NCI-H1930 (cell line): ENCODE measurements around the gene ADM.

ENCODE experiments used
- DNase-seq, 2 experiments: peaks; one replicate each; lab custom pipeline; 2025; lab: John Stamatoyannopoulos, UW

ADM gene

DNA sequence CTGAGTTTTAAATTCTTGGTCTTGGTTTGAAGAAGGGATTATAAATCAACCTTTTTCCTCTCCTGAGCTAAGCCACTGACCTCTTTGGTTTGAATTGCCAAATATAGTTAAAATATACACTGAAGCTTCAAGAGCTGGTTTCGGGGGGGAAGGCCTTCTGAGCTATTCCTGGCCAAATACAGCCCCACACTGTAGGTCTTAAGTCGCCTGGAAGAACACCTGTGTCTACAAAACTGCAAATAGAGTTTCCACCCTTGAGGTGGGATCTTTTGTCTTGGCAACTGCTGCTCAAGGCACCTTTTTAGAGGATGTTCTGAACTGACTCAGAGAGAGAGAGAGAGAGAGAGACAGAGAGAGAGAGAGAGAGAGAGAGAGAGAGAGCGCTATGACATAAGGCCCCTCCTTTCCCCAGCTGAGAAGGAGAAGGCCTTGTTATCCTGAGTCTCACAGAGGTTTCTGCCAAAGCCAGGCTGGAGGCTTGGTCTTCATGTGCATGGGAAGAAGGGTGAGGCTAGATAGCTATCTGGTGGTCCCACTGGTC, 5.5 kb downstream of the ADM start:
- DNase-seq = no peak

DNA sequence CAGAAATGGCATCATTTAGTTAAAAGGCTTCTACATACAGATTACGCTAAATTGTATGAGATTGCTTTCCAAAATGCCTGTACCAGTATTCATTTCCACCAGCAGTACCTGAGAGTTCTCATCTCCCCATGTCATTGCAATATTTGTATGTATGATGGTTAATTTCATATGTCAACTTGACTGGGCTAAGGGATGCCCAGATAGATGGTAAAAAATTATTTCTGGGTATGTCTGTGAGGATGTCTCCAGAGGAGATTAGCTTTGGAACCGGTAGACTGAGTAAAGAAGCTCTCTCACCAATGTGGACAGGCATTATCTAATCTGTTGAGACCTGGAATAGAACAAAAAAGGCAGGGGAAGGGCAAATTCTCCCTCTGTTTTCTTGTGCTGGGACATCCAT, 6.9 kb downstream of the ADM start:
- DNase-seq = no peak

DNA sequence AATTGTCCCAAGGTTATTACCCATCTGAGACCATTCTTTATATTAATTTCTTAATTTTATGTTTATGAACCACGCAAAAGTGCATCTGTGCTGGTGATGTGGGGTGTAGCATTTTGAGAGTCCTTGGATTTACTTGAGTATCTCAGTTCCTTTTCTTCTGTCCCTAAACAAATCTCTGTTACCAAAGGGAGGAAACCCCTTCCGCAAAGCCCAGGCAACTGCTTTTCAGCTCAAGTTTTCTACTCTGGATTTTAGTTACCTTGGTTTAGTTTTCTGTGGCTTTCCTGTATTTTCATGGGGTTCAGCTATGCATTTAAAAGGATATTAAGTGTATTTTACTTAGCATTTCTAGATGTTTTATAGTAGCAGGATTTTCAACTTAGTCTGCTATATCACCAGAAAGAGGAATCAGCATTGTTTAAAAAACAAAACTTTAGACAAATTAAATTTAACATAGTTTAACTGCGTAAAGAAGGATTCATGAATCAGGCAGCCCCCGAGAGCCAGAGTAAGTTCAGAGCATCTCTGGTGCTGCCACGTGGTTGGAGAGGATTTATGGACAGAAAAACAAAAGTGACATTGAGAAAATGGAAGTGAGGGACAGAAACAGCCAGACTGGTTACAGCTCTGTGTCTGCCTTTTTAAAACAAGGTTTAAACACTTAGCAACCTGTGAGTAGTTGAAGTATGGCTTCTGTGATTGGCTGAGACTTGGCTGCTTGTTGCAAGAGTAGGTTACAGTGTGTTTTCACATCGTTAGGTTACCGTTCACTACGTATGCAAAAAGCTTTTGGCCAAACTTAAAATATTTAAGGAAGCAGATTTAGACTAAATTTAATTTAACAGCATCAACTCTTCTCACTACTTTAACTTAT, 9.6 kb downstream of the ADM start:
- DNase-seq = no peak

DNA sequence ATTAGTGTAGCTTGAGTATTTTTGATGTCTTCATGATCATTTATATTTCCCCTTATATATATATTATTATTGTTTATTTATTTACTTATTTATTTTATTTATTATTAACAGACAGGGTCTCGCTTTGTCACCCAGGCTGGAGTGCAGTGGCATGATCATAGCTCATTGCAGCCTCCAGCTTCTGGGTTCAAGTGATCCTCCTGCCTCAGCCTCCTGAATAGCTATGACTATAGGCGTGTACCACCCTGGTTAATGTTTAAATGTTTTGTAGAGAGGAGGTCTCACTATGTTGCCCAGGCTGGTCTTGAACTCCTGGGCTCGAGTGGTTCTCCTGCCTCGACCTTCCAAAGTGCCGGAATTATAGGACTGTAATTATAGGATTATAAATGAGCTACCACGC, 10.2 kb downstream of the ADM start:
- DNase-seq = no peak

DNA sequence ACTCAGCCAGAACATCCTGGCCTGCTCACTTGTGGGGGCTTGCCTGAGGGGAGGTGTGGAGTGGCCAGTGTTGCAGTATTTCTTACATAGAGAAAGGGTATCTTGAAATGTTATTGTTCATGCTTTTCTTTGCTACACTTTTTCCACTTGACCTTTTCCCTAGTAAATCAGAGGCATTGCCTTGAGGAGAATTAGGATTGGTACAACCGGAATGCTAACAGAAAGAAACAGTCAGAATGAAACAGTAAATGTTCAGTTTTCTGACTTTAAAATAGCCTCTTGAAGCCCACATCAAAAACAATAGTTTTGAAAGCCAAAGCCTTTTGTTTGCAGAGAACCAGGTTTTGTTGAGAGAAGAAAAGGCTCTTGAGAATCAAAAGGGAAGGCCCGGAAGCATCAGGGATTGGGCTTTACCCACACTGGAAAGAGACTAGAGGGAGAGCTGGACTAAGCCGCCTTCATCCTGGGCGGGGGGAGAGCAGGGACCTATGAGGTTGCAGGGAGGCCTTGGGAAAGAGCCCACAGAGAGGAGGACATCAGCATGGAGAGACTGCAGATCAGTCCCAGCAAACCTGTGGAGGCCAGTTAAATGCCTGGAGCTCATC, 12.4 kb downstream of the ADM start:
- DNase-seq = no peak

DNA sequence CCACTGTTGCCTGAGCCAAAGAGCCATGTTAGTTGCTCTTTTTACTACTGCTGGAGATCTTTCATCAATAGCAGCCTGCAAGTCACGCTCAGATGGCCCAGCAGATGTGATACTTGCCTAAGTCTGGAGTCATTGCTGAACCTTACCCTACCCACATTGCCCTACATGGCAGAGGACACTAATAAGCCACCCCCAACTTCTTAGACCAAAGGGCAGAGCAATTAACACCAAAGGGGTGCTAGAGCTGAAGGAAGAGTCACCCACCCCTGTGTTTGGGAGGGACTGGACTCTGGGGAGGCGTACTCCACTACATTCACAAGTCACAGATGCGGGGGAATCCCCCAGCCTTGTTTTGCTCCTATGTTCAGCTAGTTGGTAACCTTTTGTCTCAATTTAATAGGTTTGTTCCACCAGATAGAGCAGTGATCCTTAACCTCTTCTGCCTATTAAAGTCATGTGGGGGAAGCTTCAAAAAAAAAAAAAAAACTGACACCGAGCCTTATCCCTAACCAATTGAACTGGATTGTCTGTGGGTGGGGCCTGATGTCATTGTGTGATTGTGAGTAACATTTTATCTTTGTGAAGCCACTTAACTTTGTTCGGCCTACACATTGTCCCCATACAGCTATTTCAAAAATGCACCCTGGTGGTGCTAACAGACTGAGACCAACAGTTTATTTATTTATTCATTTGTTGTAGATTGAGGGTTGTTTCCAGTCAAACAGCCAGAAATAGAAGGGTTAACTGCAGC, 13.1 kb downstream of the ADM start:
- DNase-seq = no peak

DNA sequence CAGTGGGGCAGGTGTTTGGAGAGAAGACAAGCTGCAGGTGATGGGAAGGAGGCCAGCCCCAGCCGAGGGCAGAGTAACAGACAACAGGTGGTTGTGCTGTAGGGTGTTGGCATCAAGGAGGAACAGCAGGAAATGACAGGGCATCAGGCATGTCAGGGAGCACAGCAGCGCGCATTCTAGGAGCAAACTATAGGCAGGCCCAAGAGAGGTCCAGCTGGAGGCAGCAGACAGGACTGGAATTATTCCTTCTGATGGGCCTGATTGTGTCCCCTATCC, 13.6 kb downstream of the ADM start:
- DNase-seq = no peak

DNA sequence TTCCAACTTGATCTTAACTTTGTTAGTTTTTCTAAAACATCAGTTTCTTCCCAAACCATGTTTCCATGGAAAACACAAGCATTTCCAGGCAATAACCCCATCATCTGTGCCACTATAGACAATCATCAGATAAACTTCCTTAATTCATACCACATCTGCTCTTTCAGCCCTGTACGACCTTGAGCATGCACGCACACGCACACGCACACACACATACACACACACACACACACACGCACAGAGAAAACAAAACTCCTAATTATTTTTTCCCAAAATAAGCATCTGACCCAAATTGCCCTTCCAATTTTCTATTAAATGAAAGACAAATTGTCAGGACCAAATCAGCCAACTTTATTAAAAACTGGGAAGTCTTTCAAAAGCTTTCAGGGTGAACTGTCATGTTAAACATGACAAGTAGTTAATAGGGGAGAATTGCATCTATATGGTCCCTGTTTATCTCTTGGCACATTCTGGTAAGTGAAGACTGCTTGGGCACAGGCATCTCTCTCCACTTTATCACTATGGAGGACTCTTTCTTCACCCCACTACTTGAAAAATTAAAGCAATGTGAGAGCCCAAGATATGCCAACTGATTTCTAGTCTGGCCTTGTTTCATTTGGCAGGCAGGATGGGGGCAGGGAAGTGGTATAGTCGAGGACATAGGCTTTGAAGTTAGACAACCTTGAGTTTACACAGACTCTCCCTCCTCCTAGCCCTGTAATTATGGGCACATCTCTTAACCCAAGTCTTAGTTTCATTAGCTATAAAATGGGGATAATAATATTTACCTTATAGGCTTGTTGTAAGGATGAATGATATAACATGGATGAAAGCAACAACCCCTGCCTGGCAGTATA, 15.1 kb downstream of the ADM start:
- DNase-seq = no peak

DNA sequence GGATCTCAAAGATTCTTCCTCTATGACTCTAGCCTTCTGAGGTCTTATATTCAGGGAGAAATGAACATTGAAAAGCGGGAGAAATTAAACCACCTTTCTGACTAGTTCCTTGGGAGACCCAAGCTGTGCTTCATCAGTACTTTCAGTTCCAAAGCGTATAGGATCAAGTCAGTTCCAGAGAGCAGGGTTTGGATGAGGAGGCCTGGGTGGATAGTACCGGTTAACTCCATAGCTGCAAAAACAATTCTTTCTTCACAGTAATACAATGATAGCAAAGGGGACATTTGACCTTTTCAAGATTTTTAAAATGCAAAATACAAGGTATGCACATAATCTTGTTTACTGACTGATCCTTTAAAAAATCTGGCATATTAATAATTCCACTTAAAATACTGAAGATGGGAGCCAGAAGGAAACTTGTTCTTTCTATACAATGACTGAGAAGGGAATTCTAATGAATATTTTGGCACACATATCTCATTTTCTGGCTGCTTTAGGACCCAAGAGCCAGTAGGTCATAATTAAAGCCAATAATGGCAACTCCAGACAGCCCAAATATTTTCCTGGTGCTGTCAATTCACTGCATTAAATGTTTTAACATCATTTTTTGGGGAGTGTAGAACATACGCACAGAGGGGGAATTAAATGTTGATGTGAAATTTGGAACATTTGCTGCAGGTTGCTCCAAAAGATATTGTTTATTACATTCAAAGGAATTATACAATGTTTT, 16.0 kb downstream of the ADM start:
- DNase-seq = no peak

DNA sequence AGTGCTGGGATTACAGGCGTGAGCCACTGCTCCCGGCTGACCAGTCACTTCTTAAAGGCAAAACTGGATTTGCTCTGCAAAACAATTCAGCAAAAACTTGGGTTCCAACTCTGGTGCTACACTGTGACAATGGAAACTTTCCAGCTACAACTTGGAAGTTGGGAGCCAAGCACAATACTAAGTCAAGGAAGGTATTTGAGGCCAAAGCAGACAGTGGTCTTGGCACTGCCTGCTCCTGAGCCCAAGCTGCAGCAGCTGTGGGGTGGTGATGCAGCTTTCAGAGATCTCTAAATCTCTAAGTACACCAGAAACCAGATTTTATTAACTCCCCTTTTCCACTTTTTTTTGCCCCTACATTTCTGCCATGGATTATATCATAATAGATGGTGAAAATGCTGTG, 17.5 kb downstream of the ADM start:
- no peak for DNase-seq

DNA sequence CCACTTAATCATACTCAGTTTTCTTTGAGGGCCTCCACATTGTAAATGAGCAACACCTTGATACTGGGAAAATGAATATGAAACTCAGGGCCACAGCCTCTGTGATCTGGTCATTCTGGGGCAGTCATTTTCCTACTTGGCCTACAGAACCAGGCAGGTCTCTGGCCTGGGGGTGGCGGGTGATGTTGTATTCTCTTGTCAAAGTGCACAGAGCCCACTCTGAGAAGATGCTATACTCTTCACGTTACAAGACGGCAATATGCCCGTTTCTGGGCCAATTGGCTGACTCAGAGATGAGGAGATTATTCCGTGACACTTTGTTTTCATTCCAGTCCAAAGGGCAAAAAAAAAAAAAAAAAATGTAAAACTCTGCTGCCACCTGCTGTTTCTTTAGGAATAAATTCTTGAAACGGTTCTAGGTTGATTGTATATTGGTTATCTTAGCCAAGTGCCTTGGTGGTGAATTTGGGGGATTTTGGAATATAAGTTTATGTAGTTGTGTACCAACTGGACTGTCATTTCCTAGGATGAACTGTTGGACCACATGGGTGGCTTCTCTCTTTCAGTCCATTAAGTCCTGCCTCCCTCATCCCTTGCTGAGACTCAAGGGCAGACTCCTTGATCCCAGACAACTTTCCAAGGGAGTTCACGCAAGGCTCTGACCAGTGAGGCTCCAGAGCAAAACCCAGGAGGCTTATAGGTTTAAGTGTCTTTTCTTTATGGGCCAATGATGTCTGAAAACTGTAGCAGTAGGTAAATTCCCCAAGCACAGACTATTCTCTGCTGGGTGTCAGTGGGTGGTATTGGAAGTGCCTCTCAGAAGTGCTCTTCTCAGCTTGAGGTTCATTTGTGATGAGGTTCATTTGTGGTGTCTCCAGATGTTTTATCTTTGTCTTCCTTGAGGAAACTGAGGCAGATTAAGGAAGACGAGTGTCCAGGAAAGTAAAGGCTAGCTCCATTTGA, 18.2 kb downstream of the ADM start:
- DNase-seq = peak; percentile 17 to 18

DNA sequence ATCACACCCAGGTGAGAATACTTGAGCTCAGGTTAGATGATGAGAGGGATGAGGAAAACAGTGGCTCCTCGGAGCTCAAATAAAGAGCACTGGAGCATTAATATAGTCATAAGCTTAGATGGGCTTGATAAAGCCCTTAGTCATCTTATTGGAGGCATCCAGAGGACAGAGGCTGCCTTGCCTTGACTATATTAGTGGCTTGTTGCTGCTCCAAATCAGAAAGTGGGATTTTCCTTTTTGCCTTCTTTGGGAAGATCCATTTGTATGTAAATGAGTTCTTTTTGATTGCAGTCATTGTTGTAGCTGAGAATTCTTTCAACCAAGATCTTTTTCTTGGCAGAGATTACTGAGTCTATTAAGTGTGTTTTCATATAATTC, 18.9 kb downstream of the ADM start:
- DNase-seq = no peak

DNA sequence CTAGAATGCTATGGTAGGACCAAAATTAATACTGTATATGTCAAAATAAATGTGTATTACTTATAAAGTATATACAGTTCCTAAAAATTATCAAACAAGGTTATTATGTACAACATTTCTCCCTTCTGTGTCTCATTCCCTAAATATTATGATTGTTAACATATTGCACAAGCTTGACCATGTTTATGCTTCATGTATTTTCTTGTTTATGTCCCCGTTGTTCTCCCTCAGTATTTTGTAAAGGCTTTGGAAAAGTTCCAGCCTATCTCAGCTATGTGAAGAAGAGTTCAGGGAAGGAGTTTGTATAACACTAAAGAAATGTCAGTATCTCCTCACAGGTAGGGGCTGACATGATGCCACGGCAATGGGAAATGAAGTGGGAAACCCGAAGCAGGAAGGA, 19.6 kb downstream of the ADM start:
- no peak for DNase-seq

DNA sequence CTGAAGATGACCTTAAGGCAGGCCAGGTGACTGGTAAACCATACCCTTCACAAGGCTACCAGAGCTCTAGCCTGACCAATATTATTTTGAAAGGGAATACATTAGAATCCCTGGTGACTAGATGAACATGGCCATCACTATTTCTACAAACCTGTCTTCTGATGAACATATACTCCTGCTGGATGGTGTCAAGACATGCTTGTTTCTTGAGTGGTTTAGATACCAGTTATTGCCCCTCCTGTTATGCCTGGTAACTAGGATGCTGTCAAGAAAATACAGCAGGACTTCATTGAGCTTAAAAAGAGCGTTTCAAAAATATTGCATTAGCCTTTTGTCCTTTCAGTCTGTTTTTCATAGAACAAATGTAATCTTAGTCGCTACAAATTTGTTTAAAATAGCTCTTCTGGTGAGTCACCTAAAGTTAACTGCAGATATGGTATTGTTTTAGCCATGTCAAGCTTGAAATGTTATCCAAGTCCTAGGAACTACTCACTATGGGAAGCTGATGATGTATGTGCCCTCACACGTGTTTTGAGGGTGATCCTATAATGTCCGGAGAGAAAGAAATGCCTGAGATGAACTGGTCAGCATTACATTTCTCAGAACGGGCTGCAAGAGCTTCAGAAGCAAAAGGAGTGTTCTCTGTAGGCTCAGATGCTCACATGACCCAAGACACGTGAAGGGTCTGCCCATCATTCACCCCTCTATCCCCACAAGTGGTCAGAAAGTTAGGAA, 20.6 kb downstream of the ADM start:
- DNase-seq = no peak

DNA sequence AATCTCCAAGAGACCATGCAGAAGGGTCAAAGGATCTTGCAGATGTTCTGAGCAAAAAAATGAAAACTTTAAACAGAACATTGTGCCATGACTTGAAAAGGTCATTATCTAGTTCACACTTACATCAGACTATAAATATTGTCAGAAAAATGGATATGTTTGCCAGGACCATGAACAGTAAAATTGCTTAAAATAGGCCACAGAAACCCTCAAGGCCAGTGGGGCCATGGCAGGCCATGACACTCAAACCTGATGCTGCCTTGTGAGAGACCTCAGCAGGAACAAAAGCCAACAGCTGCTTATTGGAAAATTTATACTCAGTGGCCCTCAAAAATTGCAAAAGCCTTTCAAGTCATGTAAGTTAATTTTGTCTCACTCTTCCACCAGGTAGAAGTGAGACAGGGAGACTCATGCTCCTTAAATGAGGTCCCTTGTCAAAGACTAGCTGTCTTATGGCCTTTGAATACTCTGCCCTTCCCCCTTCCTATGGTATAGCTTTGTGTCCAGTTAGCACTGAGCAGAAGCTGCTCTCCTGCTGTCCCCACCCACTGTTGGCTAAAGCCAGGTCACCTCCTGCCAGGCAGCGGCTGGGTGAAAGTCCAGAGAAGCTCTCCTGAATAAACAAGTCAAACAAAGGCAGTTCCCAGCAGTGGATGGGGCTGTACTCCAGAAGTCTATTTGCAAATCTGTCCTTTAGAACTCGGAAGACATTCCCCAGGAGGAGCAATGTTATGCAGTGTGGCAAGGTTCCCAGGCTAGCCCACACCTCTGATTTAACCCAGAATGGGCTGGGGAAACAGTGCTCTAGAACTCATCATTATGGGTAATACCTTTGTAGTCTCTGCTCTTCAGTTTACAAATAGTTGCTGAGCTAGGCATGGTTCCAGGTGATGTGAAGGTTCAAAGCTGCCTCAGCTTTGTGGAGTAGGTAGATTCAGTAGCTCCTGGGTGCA, 21.4 kb downstream of the ADM start:
- DNase-seq = no peak

DNA sequence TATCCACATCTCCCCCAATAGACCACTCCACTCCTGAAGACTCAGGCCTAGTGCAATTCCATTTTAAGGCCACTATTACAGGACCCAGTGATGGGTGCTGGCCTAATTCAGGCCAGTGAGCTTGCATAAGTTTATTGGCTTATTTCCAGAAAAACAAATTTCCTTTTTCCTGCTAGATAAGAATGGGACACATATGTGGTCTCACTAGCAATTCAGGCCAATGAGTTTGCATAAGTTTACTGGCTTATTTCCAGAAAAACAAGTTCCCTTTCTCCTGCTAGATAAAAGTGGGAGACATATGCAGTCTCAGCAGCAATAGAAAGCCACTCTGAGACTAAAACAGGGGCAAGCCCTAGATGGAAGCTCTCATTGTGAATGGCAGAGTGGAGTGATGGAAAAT, 22.4 kb downstream of the ADM start:
- no peak for DNase-seq

DNA sequence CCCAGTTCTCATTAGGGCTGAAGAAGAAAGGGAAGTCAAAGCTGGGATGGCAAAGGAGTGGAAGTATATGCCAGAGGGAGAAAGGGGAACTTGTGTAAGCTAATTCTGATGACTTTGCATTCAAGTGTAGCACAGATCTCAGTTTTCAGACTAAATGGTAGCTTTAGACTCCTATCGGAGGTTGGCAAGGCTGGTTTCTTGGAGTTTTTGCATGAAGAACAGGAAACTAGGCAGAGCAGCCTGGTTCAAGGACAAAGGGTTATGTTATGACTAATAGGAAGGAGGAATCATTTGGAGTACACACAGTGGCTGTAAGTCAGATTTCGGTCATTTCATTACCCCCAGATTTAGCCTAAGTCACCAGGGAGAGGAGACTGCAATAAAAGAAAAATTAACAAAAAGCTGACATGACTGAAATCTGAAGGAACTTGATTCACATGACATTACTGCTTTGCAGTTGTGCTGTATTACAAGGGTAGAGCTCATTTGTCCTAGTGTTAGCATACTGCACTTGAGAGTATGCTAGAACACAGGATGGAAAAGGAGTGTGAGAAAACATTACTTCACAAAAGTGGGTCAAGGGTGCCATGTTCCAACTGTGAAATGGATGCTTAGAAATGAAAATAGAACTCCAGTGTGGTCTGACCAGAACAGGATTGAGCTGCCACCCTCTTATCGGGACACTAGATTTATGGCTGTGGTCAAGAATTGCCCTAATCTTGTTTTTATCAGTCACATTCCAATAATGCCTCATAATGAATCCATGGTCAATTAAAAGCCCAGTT, 23.6 kb downstream of the ADM start:
- DNase-seq = no peak

DNA sequence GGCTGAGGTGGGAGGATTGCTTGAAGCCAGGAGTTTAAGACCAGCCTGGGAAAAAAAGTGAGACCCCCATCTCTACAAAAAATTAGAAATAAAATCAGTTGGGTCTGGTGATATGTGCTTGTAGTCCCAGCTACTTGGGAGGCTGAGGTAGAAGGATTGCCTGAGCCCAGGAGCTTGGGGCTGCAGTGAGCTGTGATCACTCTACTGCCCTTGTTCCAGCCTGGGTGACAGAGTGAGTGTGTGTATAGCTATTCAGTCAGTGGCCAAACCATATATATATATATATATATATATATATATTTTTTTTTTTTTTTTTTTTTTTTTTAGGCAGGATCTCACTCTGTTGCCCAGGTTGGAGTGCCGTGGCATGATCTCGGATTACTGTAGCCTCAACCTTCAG, 24.5 kb downstream of the ADM start:
- no peak for DNase-seq
